Keratinocyte (primary cell): ENCODE results near the gene ATP1A3. TPM values are rescaled to one million over a fixed set of nuclear protein-coding genes. Genes with fewer than 3 reads are reported as not detected.

Experiments used
- DNase-seq: peaks from one replicate; pipeline ENCODE4 v3.0.0-alpha.2; 2011; ENCODE audit warnings: low read depth, missing footprints, low spot score
- FAIRE-seq: peaks from 2 replicates; lab custom pipeline; 2011; peaks lifted over from hg19 to GRCh38; lab: Jason Lieb, UNC
- H2AFZ ChIP-seq: 2 replicates; pipeline ENCODE4 v1.6.0; 2012; ENCODE audit warnings: low read length, control low read depth, inconsistent platforms; ENCODE audit not compliant: control insufficient read depth
- H3K27ac ChIP-seq: 2 replicates; pipeline ENCODE4 v1.5.1; 2011; ENCODE audit warnings: low read length; ENCODE audit not compliant: control insufficient read depth, insufficient read depth
- H3K27me3 ChIP-seq: 3 replicates; pipeline ENCODE4 v1.6.0; 2011; ENCODE audit warnings: low read length; ENCODE audit not compliant: control insufficient read depth, insufficient read depth; ENCODE audit errors: extremely low read depth
- H3K36me3 ChIP-seq, 2 experiments: 2 replicates in 1 of 2; 3 replicates in 1 of 2; pipeline ENCODE4 v1.5.1; 2011; ENCODE audit warnings: low read length in 2 of 2, mild to moderate bottlenecking in 1 of 2; ENCODE audit not compliant: control insufficient read depth in 2 of 2, insufficient read depth in 2 of 2; ENCODE audit errors: extremely low read depth in 1 of 2
- H3K4me1 ChIP-seq: 3 replicates; pipeline ENCODE4 v1.5.1; 2011; ENCODE audit warnings: low read length; ENCODE audit not compliant: control insufficient read depth, insufficient read depth; ENCODE audit errors: extremely low read depth
- H3K4me2 ChIP-seq: 3 replicates; pipeline ENCODE4 v1.6.0; 2011; ENCODE audit warnings: low read depth, low read length; ENCODE audit not compliant: control insufficient read depth, insufficient read depth; ENCODE audit errors: extremely low read depth
- H3K4me3 ChIP-seq, 3 experiments: fragments of 200-600 bp in 1 of 3; sonication (generic) in 1 of 3; 2 replicates in 2 of 3; 3 replicates in 1 of 3; pipeline ENCODE4 v1.5.1; 2011 to 2016; ENCODE audit warnings: low read length in 3 of 3, mild to moderate bottlenecking in 3 of 3, control low read depth in 2 of 3, inconsistent platforms in 1 of 3, low read depth in 1 of 3, mixed read lengths in 1 of 3, mixed run types in 1 of 3, moderate library complexity in 1 of 3; ENCODE audit not compliant: control insufficient read depth in 2 of 3, insufficient read depth in 2 of 3; ENCODE audit errors: extremely low read depth in 1 of 3
- H3K79me2 ChIP-seq: 2 replicates; pipeline ENCODE4 v1.6.0; 2012; ENCODE audit warnings: low read length; ENCODE audit not compliant: control insufficient read depth, insufficient read depth
- H3K9ac ChIP-seq: 3 replicates; pipeline ENCODE4 v1.6.0; 2011; ENCODE audit warnings: low read length; ENCODE audit not compliant: control insufficient read depth, insufficient read depth; ENCODE audit errors: extremely low read depth
- H3K9me1 ChIP-seq: 3 replicates; pipeline ENCODE4 v1.6.0; 2011; ENCODE audit warnings: low read length; ENCODE audit not compliant: control insufficient read depth, insufficient read depth; ENCODE audit errors: extremely low read depth
- H3K9me3 ChIP-seq: 2 replicates; pipeline ENCODE4 v1.5.1; 2012; ENCODE audit warnings: low read depth, low read length; ENCODE audit not compliant: control insufficient read depth
- H4K20me1 ChIP-seq: 3 replicates; pipeline ENCODE4 v1.6.0; 2011; ENCODE audit warnings: low read length; ENCODE audit not compliant: control insufficient read depth, insufficient read depth; ENCODE audit errors: extremely low read depth
- EZH2 ChIP-seq: IDR thresholded peaks from one replicate; pipeline ENCODE4 v1.6.1; 2012; ENCODE audit warnings: inconsistent platforms, mild to moderate bottlenecking, low read length, moderate library complexity
- dilution Hi-C: fragments of 300-500 bp; cut with MboI; formaldehyde crosslinking; loops from one replicate; pipeline ENCODE4 v1.7.0; 2020; ENCODE audit warnings: low sequenced_read_pairs; ENCODE audit not compliant: extremely low pct_ligation_motif_present
- polyA plus RNA-seq, 5 experiments: library from polyadenylated mRNA; depleted of rRNA in 3 of 5; stranded (reverse) in 3 of 5; stranded (forward) in 1 of 5; unstranded in 1 of 5; fragments of >200 nt; gene quantifications; 1 replicate in 1 of 5; 2 replicates in 3 of 5; 3 replicates in 1 of 5; pipeline versions ENCODE4 v1.2.1 to v1.2.3, GENCODE V29; 2011 to 2012; ENCODE audit warnings: missing spikeins in 2 of 5, low read depth in 1 of 5, low replicate concordance in 1 of 5
- TF ChIP-seq, protein P1 (sequence below), 3 experiments: IDR thresholded peaks in 1 of 3; conservative IDR thresholded peaks in 1 of 3; optimal IDR thresholded peaks in 1 of 3; 2 replicates in 2 of 3; 3 replicates in 1 of 3; pipeline versions ENCODE3 to v1.5.1; 2011; ENCODE audit warnings: low read length in 3 of 3, mild to moderate bottlenecking in 3 of 3, moderate library complexity in 2 of 3, control low read depth in 1 of 3, inconsistent platforms in 1 of 3; ENCODE audit not compliant: insufficient read depth in 2 of 3; ENCODE audit errors: extremely low read depth in 1 of 3

The ATP1A3 gene
- polyA plus RNA-seq, 1 donor (not counting 4 experiments of a cell fraction or from before 2014, with no cell fraction given): not detected

DNA sequence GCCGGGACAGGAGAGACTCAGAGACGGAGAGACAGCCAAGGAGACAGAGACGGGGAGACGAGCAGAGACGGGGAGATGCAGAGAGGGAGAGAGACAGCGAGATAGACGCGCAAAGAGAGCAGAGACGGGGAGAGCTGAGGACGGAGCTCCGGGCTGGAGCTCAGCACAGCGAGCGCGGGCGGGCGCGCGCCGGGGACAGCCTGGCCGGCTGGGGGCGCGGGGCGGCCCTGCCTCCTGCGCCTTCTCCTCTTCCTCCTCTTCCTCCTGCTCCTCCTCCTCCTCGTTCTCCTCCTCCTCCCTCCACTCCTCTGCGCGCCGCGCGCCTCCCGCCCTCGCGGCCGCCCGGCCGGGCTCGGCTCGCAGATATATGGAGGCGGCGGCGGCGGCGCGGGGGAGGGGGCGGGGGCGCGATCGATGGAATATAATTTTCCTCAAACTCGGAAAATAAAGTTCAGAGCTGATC is 65.8 kb downstream of the ATP1A3 start, which contains the start of gene ERFL:
Gene ERFL (minus strand): TSS at position 229 of the 463 bp plus-strand sequence. CDS start 15,530 bp downstream, outside the sequence.
- Histone ChIP-seq H3K9me1 (no peaks in the 10 kb centered on the region), H3K27me3 (peaks cover 93% of the 10 kb centered on the region), H3K27ac (no peak within 1 kb of the TSS), H4K20me1 (peaks cover 6% of the 10 kb centered on the region), H3K4me1 (peaks cover 6% of the 10 kb centered on the region), H3K4me3 (peak within 1 kb of the TSS; percentile 29 to 62 (median 56)), H3K9me3 (no peaks in the 10 kb centered on the region), H3K4me2 (peak within 1 kb of the TSS; percentile 91), H2AFZ (peak within 1 kb of the TSS; percentile 80), H3K79me2 (no peaks in the 10 kb centered on the region), H3K36me3 (no peaks in the 10 kb centered on the region), H3K9ac (no peak within 1 kb of the TSS)
- DNase-seq (no peak), FAIRE-seq (no peak)
- TF ChIP-seq, protein P1, sequence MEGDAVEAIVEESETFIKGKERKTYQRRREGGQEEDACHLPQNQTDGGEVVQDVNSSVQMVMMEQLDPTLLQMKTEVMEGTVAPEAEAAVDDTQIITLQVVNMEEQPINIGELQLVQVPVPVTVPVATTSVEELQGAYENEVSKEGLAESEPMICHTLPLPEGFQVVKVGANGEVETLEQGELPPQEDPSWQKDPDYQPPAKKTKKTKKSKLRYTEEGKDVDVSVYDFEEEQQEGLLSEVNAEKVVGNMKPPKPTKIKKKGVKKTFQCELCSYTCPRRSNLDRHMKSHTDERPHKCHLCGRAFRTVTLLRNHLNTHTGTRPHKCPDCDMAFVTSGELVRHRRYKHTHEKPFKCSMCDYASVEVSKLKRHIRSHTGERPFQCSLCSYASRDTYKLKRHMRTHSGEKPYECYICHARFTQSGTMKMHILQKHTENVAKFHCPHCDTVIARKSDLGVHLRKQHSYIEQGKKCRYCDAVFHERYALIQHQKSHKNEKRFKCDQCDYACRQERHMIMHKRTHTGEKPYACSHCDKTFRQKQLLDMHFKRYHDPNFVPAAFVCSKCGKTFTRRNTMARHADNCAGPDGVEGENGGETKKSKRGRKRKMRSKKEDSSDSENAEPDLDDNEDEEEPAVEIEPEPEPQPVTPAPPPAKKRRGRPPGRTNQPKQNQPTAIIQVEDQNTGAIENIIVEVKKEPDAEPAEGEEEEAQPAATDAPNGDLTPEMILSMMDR (optimal IDR thresholded peaks at IDR 0.05 in 1 of 3, IDR thresholded peaks at IDR 0.05 in 1 of 3, conservative IDR thresholded peaks at IDR 0.05 in 1 of 3; ENCODE audit: extremely low read depth in 1 of 3, insufficient read depth in 2 of 3, low read length in 3 of 3): peak in 1 of 3 experiments; percentile 13
- TF ChIP-seq EZH2: no peak
- dilution Hi-C loops: no loop called here

DNA sequence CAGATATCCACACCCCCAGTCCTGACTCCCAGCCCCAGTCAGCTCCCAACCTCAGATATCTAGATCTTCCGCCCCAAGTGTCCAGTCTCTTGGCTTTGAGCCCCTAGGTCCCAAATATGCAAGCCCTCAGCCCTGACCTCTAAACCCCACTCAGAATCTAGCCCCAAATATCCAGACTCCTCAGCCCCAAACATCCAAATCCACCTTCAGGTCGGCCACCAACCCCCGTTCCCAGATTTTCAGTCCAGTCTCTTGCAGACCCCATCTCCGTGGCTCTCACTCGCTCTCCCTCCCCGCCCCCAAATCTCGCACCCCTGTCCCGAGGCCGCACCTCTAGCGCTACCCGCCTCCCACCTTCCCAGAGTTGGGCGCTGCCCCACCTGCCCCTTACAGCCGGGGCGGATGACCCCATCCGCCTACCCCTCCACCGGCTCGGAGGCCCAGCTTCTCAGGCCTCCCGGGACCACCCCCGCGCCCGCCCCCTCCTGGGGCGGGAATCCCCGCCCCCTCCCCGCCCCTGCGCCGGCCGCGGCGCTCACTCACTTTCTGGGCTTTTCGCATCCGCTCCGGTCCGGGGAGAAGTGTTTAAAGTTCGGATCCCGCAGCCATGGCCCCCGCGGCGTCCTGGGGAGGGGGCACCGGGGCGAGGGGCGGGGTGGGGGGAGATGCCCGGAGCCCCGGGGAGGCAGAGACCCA is 66.4 kb downstream of the ATP1A3 start:
- Histone ChIP-seq H3K27me3 (peaks cover 94% of the 10 kb centered on the region), H3K4me2 (peak overlapping the region; percentile 91), H3K9me1 (no peaks in the 10 kb centered on the region), H4K20me1 (peaks cover 6% of the 10 kb centered on the region), H3K4me3 (peak overlapping the region in 2 of 3 experiments; percentile 29 to 56), H2AFZ (no peak overlapping the region), H3K79me2 (no peaks in the 10 kb centered on the region), H3K36me3 (no peaks in the 10 kb centered on the region), H3K27ac (no peak overlapping the region), H3K9me3 (no peaks in the 10 kb centered on the region), H3K9ac (no peak overlapping the region), H3K4me1 (peaks cover 6% of the 10 kb centered on the region)
- dilution Hi-C loops: no loop called here
- no peak for DNase-seq
- TF ChIP-seq EZH2: peak; percentile 78
- TF ChIP-seq, protein P1 (optimal IDR thresholded peaks at IDR 0.05 in 1 of 3, IDR thresholded peaks at IDR 0.05 in 1 of 3, conservative IDR thresholded peaks at IDR 0.05 in 1 of 3; ENCODE audit: extremely low read depth in 1 of 3, insufficient read depth in 2 of 3, low read length in 3 of 3): no peak
- FAIRE-seq: no peak
